ENCODE data around the gene ZYG11B.
"Not testable (repeated sequence)": the region's sequence is repeated elsewhere in the genome, so short reads cannot be mapped to it uniquely, and the experiment has no call there.

Gene ZYG11B

GRCh38 chr1:52693351-52693750, 32.9 kb upstream of the ZYG11B start:
- H3K79me2 ChIP-seq (ENCODE audit: control insufficient read depth, insufficient read depth, low read length, poor library complexity); H3K27me3 ChIP-seq (ENCODE audit: insufficient read depth, low read length); H3K79me1 ChIP-seq (ENCODE audit: low read length); H2BK120ac ChIP-seq (ENCODE audit: insufficient read depth, low read length, poor library complexity); H2AFZ ChIP-seq (ENCODE audit: insufficient read depth, low read length, poor library complexity); H4K8ac ChIP-seq (ENCODE audit: low read depth, low read length); H4K12ac ChIP-seq (ENCODE audit: low read depth, low read length); DNase-seq; H3K4me1 ChIP-seq (ENCODE audit: control insufficient read depth in 1 of 2, insufficient read depth in 2 of 2, low read length in 2 of 2); H3K18ac ChIP-seq (ENCODE audit: low read length); H3K14ac ChIP-seq (ENCODE audit: low read length); H3K9ac ChIP-seq (ENCODE audit: low read length); H4K91ac ChIP-seq (ENCODE audit: low read depth, low read length); H3K4ac ChIP-seq (ENCODE audit: low read depth, low read length); H3K4me2 ChIP-seq (ENCODE audit: low read length); H2AK5ac ChIP-seq (ENCODE audit: low read length); H2BK5ac ChIP-seq (ENCODE audit: low read depth, low read length, poor library complexity); H3K4me3 ChIP-seq (ENCODE audit: low read depth, low read length); H2BK12ac ChIP-seq (ENCODE audit: low read length); H3K9me3 ChIP-seq (ENCODE audit: insufficient read depth, low read depth, low read length); H3K27ac ChIP-seq (ENCODE audit: low read depth, low read length); H3K23ac ChIP-seq (ENCODE audit: low read length): not testable (repeated sequence)
- WGBS (ENCODE audit: extremely low coverage, insufficient coverage, insufficient read length), result no CpG with 5 or more reads among the region's 10 CpGs
- peaks cover 14 to 18% of the 10 kb centered on the region in 2 experiments for H3K36me3 ChIP-seq (ENCODE audit: control insufficient read depth in 1 of 2, insufficient read depth in 2 of 2, low read length in 2 of 2)

GRCh38 chr1:52693843-52694242, 32.4 kb upstream of the ZYG11B start:
- Histone ChIP-seq H3K79me1 (ENCODE audit: low read length) (peaks cover 6% of the 10 kb centered on the region), H3K23ac (ENCODE audit: low read length) (no peak overlapping the region), H3K9ac (ENCODE audit: low read length) (no peak overlapping the region), H3K4me3 (ENCODE audit: low read depth, low read length) (no peak overlapping the region), H3K14ac (ENCODE audit: low read length) (no peak overlapping the region), H3K36me3 (ENCODE audit: control insufficient read depth in 1 of 2, insufficient read depth in 2 of 2, low read length in 2 of 2) (peaks cover 14 to 16% of the 10 kb centered on the region in 2 experiments), H2BK120ac (ENCODE audit: insufficient read depth, low read length, poor library complexity) (no peak overlapping the region), H3K79me2 (ENCODE audit: control insufficient read depth, insufficient read depth, low read length, poor library complexity) (peaks cover 6% of the 10 kb centered on the region), H2BK12ac (ENCODE audit: low read length) (no peak overlapping the region), H4K12ac (ENCODE audit: low read depth, low read length) (no peak overlapping the region), H4K91ac (ENCODE audit: low read depth, low read length) (no peak overlapping the region), H3K27me3 (ENCODE audit: insufficient read depth, low read length) (no peaks in the 10 kb centered on the region), H2AFZ (ENCODE audit: insufficient read depth, low read length, poor library complexity) (no peak overlapping the region), H3K4me1 (ENCODE audit: control insufficient read depth in 1 of 2, insufficient read depth in 2 of 2, low read length in 2 of 2) (peaks cover 0 to 3% of the 10 kb centered on the region in 2 experiments), H4K8ac (ENCODE audit: low read depth, low read length) (no peak overlapping the region), H3K18ac (ENCODE audit: low read length) (no peak overlapping the region), H3K4ac (ENCODE audit: low read depth, low read length) (no peak overlapping the region), H3K27ac (ENCODE audit: low read depth, low read length) (no peak overlapping the region), H2BK5ac (ENCODE audit: low read depth, low read length, poor library complexity) (no peak overlapping the region), H3K9me3 (ENCODE audit: insufficient read depth, low read depth, low read length) (peaks cover 2% of the 10 kb centered on the region), H3K4me2 (ENCODE audit: low read length) (no peak overlapping the region), H2AK5ac (ENCODE audit: low read length) (no peak overlapping the region)
- WGBS (ENCODE audit: extremely low coverage, insufficient coverage, insufficient read length), result no CpG with 5 or more reads among the region's 1 CpG
- no peak for DNase-seq

- H3K4ac ChIP-seq (ENCODE audit: low read depth, low read length), result no peak overlapping the region
- no peak overlapping the region for H3K23ac ChIP-seq (ENCODE audit: low read length)
- H2AK5ac ChIP-seq (ENCODE audit: low read length), result no peak overlapping the region
- H4K12ac ChIP-seq (ENCODE audit: low read depth, low read length), result no peak overlapping the region
- 100% methylated on average over 1 of the region's 7 CpGs for WGBS (ENCODE audit: extremely low coverage, insufficient coverage, insufficient read length)
- H2AFZ ChIP-seq (ENCODE audit: insufficient read depth, low read length, poor library complexity), result no peak overlapping the region
- peaks cover 6% of the 10 kb centered on the region for H3K79me1 ChIP-seq (ENCODE audit: low read length)
- H3K79me2 ChIP-seq (ENCODE audit: control insufficient read depth, insufficient read depth, low read length, poor library complexity), result peaks cover 6% of the 10 kb centered on the region
- no peak overlapping the region for H3K14ac ChIP-seq (ENCODE audit: low read length)
- no peaks in the 10 kb centered on the region for H3K27me3 ChIP-seq (ENCODE audit: insufficient read depth, low read length)
- no peak overlapping the region for H2BK5ac ChIP-seq (ENCODE audit: low read depth, low read length, poor library complexity)
- H3K27ac ChIP-seq (ENCODE audit: low read depth, low read length), result no peak overlapping the region
- no peak for DNase-seq
- no peak overlapping the region for H4K91ac ChIP-seq (ENCODE audit: low read depth, low read length)
- H3K9me3 ChIP-seq (ENCODE audit: insufficient read depth, low read depth, low read length), result peaks cover 2% of the 10 kb centered on the region
- H3K4me1 ChIP-seq (ENCODE audit: control insufficient read depth in 1 of 2, insufficient read depth in 2 of 2, low read length in 2 of 2), result peaks cover 0 to 3% of the 10 kb centered on the region in 2 experiments
- H3K36me3 ChIP-seq (ENCODE audit: control insufficient read depth in 1 of 2, insufficient read depth in 2 of 2, low read length in 2 of 2), result peaks cover 14 to 16% of the 10 kb centered on the region in 2 experiments
- H4K8ac ChIP-seq (ENCODE audit: low read depth, low read length), result no peak overlapping the region
- H3K18ac ChIP-seq (ENCODE audit: low read length), result no peak overlapping the region
- H2BK12ac ChIP-seq (ENCODE audit: low read length), result no peak overlapping the region
- no peak overlapping the region for H3K4me3 ChIP-seq (ENCODE audit: low read depth, low read length)
- H3K4me2 ChIP-seq (ENCODE audit: low read length), result no peak overlapping the region
- H3K9ac ChIP-seq (ENCODE audit: low read length), result no peak overlapping the region
- no peak overlapping the region for H2BK120ac ChIP-seq (ENCODE audit: insufficient read depth, low read length, poor library complexity)
Observed at GRCh38 chr1:52695627-52696026, 30.6 kb upstream of the ZYG11B start.

- peak; percentile 75 to 80 for DNase-seq
- Histone ChIP-seq H3K27ac (ENCODE audit: low read depth, low read length) (peak within 1 kb of the TSS; percentile 44), H3K23ac (ENCODE audit: low read length) (no peak within 1 kb of the TSS), H3K27me3 (ENCODE audit: insufficient read depth, low read length) (no peaks in the 10 kb centered on the region), H3K4me1 (ENCODE audit: control insufficient read depth in 1 of 2, insufficient read depth in 2 of 2, low read length in 2 of 2) (peaks cover 0 to 3% of the 10 kb centered on the region in 2 experiments), H3K36me3 (ENCODE audit: control insufficient read depth in 1 of 2, insufficient read depth in 2 of 2, low read length in 2 of 2) (no peaks in the 10 kb centered on the region), H4K8ac (ENCODE audit: low read depth, low read length) (peak within 1 kb of the TSS; percentile 76), H2BK5ac (ENCODE audit: low read depth, low read length, poor library complexity) (peak within 1 kb of the TSS; percentile 38), H2AK5ac (ENCODE audit: low read length) (no peak within 1 kb of the TSS), H3K79me1 (ENCODE audit: low read length) (peaks cover 6% of the 10 kb centered on the region), H2AFZ (ENCODE audit: insufficient read depth, low read length, poor library complexity) (peak within 1 kb of the TSS; percentile 58), H3K4me3 (ENCODE audit: low read depth, low read length) (peak within 1 kb of the TSS; percentile 86), H3K4ac (ENCODE audit: low read depth, low read length) (peak within 1 kb of the TSS; percentile 12), H4K91ac (ENCODE audit: low read depth, low read length) (peak within 1 kb of the TSS; percentile 87), H2BK12ac (ENCODE audit: low read length) (peak within 1 kb of the TSS; percentile 43), H2BK120ac (ENCODE audit: insufficient read depth, low read length, poor library complexity) (peak within 1 kb of the TSS; percentile 40), H3K18ac (ENCODE audit: low read length) (peak within 1 kb of the TSS; percentile 43), H3K4me2 (ENCODE audit: low read length) (peak within 1 kb of the TSS; percentile 79), H3K79me2 (ENCODE audit: control insufficient read depth, insufficient read depth, low read length, poor library complexity) (peaks cover 6% of the 10 kb centered on the region), H3K9ac (ENCODE audit: low read length) (peak within 1 kb of the TSS; percentile 82), H4K12ac (ENCODE audit: low read depth, low read length) (peak within 1 kb of the TSS; percentile 65), H3K9me3 (ENCODE audit: insufficient read depth, low read depth, low read length) (peaks cover 2% of the 10 kb centered on the region), H3K14ac (ENCODE audit: low read length) (peak within 1 kb of the TSS; percentile 34)
- WGBS (ENCODE audit: extremely low coverage, insufficient coverage, insufficient read length), result no CpG with 5 or more reads among the region's 68 CpGs
Observed at GRCh38 chr1:52697795-52698674, 28.2 kb upstream of the ZYG11B start, which contains the start of gene COA7. COA7 (minus strand) TSS chr1:52698347; CDS start chr1:52698326, 21 bp downstream.
